GM19193 (cell line): Measurements from ENCODE around the gene B3GNT4.

Source experiments
- POLR2A ChIP-seq: IDR thresholded peaks from 4 replicates; pipeline ENCODE4 v1.6.1; 2011; ENCODE audit not compliant: insufficient read depth, insufficient read length; ENCODE audit errors: extremely low read depth

B3GNT4 gene

DNA sequence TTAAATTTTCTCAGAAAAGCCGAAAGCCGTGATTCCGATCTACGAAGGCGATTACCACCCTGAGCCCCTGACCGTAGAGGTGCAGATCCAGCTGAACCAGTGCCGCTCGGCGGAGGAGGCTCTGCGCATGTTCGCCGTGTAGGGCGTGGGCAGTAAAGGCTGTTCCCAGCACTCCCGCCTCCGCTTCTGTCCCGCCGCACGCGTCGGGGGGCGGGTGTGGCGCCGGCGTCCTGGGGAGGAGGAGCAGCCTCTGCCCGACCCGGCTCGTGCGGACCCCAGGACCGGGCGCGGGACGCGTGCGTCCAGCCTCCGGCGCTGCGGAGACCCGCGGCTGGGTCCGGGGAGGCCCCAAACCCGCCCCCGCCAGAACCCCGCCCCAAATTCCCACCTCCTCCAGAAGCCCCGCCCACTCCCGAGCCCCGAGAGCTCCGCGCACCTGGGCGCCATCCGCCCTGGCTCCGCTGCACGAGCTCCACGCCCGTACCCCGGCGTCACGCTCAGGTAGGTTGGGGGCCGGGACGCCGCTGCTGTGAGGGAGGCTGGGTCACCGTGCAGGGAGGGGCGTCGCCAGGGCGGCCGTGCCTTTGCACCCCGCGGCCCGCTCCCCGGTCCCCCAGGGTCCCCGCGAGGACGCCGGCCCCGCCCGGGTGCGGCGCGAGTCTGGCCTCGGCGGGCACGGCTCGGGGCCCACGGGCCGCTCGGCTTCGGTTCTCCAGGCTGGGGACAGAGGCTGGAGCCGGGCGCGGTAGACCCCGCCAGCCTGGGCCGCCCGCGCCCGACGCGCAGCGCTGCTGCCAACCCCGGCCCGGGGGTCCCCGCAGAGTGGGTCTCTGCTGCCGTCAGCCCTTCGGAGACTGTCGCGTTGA is at the start of gene B3GNT4:
Gene B3GNT4 (plus strand): TSS at position 409 of the 866 bp plus-strand sequence. CDS start 910 bp downstream, outside the sequence.
- TF ChIP-seq POLR2A: no peak

DNA sequence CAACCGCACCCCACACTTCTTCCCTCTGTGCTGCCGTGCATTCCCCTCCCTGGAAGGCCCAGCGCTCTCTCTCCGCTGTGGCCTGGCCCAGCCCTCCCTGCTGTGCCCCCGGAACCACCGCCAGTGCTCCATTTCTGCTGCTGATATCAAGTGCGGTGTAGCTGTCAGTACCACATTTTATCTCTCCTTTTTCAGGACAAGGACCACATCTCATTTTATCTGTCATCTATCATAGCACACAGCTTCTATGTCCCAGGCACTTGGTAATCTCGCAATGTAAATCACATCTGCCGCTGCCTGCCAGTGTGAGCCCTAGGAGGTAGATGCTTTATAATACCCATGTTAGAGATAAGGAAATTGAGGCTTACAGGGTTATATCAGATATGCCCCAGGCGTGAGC is 47.8 kb upstream of the B3GNT4 start:
- no peak for TF ChIP-seq POLR2A

DNA sequence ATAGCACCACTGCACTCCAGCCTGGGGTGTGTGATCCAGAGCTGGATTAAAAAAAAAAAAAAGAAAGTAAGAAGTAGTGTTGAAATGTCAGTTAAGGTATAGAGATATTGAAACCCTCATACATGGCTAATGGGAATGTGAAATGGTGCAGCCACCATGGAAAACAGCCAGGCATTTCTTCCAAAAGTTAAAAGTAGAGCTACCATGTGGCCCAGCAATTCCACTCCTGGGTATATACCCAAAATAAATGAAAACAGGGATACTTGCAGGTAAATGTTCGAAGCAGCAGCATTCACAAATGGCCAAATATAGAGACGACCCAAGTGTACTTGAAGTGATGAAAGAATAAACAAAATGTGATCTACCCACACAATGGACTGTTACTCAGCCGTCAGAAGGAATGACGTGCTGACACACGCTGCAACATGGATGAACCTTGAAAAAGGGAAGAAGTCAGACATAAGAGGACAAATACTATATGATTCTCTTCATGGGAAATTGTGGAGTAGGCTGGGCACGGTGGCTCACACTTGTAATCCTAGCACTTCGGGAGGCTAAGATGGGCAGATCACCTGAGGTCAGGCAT is 44.7 kb upstream of the B3GNT4 start:
- no peak for TF ChIP-seq POLR2A

DNA sequence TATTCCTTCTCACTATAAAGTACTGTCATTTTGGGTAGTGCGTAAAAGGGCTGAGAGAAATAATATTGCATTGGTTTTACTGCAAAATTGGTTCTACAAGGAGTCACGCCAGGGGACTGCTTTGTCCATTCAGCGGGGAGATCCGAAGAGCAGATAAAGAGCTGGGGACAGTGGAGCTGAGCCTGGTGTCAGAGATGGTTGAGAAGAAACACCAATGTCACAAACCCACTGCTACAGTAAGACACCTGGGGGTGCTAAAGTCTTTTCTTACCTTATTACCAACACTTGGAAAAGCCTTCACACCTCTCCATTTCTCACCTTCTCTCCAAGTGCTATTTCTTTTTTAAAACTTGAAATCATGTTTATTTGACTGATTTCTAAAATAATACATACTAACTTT is 43.6 kb upstream of the B3GNT4 start:
- TF ChIP-seq POLR2A: no peak

DNA sequence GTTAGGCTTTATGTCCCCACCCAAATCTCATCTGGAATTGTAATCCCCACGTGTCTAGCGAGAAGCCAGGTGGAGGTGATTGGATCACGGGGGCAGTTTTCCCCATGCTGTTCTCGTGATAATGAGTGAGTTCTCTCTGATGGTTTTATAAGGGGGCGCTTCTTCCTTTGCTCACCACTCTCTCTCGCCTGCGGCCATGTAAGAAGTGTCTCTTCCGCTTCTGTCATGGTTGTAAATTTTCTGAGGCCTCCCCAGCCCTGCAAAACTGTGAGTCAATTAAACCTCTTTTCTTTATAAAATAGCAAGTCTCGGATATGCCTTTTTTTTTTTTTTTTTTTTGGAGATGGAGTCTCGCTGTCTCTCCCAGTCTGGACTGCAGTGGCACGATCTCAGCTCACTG is 42.7 kb upstream of the B3GNT4 start:
- TF ChIP-seq POLR2A: no peak

DNA sequence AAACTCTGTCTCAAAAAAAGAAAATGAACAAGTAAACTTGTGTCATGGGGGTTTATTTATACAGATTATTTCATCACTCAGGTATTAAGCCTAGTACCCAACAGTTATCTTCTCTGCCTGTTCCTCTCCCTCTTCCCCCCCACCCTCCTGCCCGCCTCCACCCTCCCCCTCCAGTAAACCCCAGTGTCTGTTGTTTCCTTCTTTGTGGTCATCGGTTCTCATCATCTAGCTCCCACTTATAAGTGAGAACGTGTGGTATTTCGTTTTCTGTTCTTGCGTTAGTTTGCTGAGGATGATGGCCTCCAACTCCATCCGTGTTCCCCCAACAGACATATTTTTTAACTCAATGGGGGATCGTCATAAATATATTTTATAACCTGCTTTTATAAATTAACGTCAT is 41.8 kb upstream of the B3GNT4 start:
- TF ChIP-seq POLR2A: no peak

DNA sequence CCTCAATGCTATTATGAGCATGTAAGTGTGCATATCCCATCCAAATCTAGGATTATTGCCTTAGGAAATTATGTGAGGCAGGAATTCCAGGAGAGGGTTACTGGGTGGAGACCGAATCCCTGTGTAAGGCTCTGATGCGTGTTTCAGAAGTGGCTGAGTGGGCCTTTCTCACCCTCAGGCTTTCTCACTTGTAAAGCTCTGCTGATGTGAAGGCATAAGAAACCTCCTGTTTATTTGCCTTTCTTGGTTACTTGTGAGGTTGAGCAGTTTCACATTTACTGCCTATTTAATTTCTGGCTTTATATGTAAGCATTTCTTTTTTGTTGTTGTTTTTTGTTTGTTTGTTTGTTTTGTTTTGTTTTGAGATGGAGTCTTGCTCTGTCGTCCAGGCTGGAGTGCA is 40.5 kb upstream of the B3GNT4 start:
- no peak for TF ChIP-seq POLR2A

DNA sequence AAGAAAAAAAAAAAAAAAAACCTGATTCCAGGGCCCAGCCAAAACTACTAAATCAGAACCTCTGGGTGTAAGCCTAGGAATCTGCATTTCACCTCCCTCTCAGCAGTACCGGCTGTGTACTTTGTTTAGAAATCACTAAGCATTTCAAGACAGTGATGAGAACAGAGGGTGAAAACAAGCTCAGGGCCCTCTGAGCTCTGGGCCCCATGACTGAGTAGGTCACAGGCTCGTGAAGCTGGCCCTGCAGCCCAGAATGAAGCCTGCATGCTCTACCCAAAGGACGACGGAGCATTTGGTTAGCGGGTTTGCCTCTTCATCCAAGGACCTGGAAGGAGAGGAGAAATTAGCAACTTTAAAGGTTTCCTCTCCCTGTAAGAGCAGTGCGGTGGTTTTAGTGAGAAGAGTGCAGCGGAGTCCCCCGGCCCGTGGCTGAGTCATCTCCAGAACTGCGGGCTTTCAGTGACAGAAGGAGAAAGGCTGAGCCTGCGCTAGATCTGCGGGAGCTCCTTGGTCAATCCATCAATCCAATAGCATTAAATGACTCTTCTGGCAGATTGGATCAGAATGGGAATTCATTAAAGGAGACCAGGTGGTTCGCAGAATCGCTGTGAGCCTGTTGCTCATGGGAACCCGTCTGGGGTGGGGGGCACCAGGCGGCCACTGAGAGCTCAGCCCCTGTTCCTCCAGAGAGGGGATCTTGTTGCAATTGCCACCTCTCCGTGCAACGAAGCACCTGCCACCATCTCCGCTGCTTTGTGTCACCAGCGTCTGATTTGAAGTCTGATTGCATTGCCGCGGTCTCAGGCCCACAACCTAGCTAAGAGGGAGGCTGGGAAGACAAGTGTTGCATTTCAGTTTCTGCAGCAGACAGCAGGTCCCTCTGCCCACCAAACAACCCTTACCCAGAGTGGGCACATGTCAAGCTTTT is 36.8 kb upstream of the B3GNT4 start:
- TF ChIP-seq POLR2A: no peak

DNA sequence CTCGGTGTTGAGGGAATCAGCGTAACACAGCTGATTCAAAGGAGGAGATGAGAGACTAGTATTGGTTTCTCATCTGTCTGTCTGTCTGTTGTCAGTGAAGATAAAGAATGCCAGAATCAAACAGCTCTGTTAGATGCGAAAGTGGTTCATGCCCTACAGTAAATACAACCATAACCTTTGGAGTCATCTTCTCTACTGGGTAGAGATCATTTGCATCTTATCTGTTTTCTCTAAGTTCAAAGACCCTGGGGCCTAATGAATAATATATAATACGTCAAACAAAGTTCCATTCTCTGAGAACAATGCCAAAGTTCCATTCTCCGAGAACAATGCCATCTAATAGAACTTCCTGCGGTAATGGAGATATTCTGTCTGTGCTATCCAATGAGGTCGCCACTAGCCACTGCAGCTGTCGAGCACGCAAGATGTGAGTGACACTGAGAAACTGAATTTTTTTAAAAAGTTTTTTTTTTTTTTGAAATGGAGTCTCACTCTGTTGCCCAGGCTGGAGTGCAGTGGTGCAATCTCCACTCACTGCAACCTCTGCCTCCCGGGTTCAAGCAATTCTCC is 36.1 kb upstream of the B3GNT4 start:
- no peak for TF ChIP-seq POLR2A

DNA sequence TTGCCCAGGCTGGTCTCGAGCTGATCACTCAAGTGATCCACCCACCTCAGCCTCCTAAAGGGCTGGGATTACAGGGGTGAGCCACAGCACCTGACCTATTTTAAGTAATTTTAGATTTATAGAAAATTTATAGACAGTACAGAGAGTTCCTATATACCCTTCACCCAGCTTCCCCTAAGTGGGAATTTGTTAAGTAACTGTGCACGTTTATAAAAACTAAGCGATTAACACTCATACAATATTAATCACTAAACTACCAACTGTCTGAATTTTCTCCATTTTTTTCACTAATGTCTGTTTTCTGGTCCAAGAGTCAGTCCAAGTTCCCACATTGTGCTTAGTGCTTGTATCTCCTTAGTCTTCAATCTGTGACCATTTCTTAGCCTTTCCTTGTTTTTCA is 35.0 kb upstream of the B3GNT4 start:
- no peak for TF ChIP-seq POLR2A

DNA sequence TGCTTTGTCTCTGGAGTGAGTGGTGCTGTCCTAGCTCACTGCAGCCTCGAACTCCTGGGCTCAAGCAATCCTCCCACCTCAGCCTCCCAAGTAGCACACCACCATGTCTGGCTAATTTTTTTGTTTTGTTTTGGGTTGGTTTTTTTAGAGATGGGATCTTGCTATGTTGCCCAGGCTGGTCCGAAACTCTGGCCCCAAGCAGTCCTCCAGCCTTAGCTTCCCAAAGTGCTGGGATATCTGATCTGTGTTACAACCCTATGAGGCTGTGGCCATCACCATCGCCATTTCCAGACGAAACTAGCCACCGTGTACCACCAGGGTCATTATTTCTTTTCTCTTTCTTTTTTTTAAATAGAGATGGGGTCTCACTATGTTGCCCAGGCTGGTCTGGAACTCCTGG is 32.1 kb upstream of the B3GNT4 start:
- TF ChIP-seq POLR2A: no peak

DNA sequence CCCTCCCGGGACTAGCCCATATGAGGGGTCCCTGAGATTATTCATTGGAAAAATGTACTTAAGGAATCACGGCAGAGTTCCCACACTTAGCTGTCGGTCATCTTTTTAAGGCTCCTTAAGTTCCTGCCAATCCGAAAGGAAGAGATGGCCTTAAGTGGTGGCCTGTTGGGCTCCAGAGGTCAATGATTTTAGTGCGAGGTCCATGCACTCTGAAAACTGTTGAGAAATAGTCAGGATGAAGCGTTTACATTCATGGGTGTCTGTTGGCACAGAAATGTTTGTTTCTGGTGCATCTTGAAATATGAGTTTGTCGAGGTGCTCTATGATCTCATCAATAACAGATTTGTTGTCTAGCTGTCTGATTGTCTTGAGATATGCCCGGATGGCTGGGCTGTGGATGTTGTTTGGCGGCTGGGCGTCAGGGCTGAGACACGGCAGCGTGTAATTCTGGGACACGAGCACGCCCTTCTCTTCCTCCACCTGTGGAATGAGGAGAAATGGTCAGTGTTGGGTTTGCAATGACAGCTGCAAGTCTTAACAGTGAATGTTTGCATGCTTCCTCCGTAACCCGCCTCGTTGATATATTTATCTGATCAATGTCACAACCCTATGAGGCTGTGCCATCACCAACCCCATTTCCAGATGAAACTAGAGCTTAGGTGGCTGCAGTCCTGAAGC is 31.1 kb upstream of the B3GNT4 start:
- TF ChIP-seq POLR2A: no peak

DNA sequence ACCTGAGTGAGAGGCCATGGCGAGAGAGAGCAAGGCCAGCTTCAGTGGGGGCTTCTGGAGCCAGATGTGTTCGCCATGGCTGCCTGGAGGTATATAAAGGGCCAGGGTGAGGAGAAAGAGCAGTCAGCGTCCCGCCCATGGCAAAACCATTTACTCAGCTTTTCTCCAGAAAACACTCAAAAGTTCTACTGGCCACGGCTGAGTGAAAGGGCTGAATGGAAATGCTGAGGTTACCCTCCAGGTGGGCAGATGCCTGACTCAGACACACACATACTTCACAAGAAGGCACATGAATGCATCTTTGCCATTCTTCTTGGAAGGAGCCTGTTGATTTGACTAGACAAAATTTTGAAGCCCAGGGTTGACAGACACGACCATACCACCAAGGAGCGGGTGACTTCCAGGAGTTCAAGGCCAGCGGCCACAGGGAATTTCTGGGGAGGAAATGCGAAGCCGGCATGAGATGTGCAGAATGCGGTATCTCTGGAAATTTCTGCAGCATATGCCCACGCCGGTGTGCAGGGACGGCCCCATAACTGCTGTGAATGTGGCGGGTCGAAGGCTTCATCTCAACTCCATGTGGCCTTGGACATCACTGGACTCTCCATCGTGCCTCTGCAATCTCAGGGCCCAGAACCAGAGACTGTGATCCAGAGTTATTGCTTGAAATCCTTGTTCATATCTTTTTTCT is 29.2 kb upstream of the B3GNT4 start, which contains the start of gene IL31:
Gene IL31 (minus strand): TSS at position 67 of the 691 bp plus-strand sequence. CDS start 49 bp downstream, at position 18.
- TF ChIP-seq POLR2A: no peak

DNA sequence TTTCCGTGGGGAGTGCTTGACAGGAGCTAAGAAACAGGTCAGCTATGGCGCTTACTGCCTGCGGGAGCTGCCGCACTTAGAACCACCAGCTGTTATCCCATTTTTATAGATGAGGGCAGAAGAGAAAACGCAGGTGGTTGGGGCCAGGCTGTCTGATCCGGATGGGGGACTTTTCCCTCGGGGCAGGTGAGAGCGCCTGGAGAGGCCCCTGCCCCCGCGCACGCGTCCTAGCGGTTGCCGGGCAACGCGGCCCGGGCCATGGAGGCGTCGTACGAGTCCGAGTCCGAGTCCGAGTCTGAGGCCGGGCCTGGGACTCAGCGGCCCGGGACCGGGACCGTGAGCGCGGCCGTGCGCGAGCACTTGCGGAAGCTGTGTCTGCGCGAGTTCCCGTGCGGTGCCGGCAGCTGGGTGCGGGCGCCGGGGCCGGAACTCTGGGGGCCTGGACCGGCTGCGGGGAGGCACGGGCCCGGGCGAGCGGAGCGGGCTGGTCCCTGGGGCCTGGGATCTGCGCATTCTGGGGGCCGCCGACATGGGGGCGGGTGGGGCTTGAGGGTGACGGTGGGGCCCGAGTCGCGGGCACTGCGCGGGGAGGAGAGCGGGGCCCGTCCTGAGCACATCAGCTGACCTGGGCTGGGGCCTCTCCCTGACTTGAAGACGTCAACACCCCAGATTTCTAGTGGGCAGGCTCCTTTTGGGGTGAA is 20.5 kb upstream of the B3GNT4 start, which contains the start of gene LRRC43:
Gene LRRC43 (plus strand): TSS at position 237 of the 701 bp plus-strand sequence. CDS start 22 bp downstream, at position 259.
- TF ChIP-seq POLR2A: no peak

DNA sequence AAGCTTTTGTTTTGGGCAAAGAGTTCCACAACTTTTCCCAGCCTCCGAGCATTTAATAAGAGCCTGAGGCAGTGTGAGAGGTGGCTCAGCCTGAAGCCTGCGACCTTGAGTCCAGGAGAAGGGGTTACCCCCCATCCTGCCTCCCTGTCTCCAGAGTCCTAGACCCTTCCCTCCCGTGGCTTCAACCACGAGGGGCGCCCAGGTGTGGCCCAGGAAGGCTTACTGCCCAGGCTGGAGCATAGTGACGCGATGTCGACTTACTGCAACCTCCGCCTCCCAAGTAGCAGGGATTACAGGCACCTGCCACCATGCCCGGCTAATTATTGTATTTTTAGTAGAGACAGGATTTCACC is 19.9 kb upstream of the B3GNT4 start:
- no peak for TF ChIP-seq POLR2A
